ENCODE results near the gene JADE1. TPM values are rescaled to one million over a fixed set of nuclear protein-coding genes. Genes with fewer than 3 reads are reported as not detected.

The JADE1 gene
- total RNA-seq, 2 experiments from 2014 or later: 57.1 to 58.4 TPM

DNA sequence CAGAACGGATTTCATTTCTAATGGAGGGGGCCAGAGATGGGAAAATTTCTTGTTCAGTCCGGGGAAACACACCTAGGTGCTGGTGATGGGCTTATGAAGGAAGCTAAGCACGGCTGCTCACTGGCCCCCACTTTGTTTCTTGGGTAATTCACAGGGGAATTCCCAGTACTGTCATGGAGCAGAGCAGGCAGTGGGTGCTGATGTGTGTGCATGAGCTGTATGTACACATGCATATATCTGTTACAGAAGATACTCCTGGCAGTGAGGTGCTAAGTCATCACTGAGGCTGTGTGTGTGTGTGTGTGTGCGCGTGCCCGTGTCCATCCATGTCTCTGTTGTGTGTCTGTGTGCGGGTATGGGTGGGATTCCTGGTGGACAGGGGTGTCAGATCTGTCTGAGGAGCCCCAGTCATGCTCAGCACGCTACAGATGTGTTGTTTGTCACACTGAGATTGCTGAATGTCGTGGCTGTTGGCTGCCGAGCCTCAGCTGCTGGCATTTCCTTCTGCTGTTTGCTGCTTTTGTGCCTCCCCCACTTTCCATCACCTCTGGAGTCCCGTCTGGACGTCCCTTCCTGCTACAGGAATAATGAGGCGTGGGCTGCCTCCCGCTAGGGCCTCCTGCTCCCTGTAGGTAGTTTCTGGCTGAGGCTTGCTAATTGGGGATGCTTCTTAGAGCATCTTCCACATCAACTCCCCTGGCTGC, 53.3 kb downstream of the JADE1 start:
- no peaks in the 10 kb centered on the region for H3K27me3 Mint-ChIP-seq
- peak overlapping the region; percentile 18 to 26 for H3K27ac ChIP-seq (ENCODE audit: low read depth in 1 of 2, low read length in 2 of 2)
- peak overlapping the region; percentile 70 for H3K27ac Mint-ChIP-seq
- peaks cover 83% of the 10 kb centered on the region for H3K36me3 ChIP-seq (ENCODE audit: insufficient read depth, low read length)
- TF ChIP-seq, protein P1, sequence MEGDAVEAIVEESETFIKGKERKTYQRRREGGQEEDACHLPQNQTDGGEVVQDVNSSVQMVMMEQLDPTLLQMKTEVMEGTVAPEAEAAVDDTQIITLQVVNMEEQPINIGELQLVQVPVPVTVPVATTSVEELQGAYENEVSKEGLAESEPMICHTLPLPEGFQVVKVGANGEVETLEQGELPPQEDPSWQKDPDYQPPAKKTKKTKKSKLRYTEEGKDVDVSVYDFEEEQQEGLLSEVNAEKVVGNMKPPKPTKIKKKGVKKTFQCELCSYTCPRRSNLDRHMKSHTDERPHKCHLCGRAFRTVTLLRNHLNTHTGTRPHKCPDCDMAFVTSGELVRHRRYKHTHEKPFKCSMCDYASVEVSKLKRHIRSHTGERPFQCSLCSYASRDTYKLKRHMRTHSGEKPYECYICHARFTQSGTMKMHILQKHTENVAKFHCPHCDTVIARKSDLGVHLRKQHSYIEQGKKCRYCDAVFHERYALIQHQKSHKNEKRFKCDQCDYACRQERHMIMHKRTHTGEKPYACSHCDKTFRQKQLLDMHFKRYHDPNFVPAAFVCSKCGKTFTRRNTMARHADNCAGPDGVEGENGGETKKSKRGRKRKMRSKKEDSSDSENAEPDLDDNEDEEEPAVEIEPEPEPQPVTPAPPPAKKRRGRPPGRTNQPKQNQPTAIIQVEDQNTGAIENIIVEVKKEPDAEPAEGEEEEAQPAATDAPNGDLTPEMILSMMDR (IDR thresholded peaks at IDR 0.05): no peak
- intact Hi-C loops (cut with DNase I, micrococcal nuclease): loop anchor here (1.0 to 10.0 kb wide), 8 partner anchors 52 to 671 kb away; partner anchors contain the start of gene JADE1 (in 1 of the 2)
- ATAC-seq (ENCODE audit: poor library complexity) (peak; percentile 78), DNase-seq (peak in 6 of 14 experiments; percentile 10 to 80 (median 22))
- H3K9me3 Mint-ChIP-seq: no peaks in the 10 kb centered on the region
- CTCF ChIA-PET: interaction anchor here (0.8 to 1.8 kb wide), 6 partner anchors 10 to 671 kb away, joined by 3 to 5 read pairs (median 4); no protein-coding TSS in a partner anchor
- H3K9me3 ChIP-seq (ENCODE audit: control insufficient read depth in 1 of 2, insufficient read depth in 1 of 2, low read length in 2 of 2): no peaks in the 10 kb centered on the region
- peaks cover 58% of the 10 kb centered on the region for H3K4me1 Mint-ChIP-seq (ENCODE audit: low read depth)
- H3K36me3 Mint-ChIP-seq (ENCODE audit: low read depth): peaks cover 92% of the 10 kb centered on the region
- POLR2A ChIA-PET: interaction anchor here (0.6 to 2.5 kb wide), 2 partner anchors 8 to 50 kb away, joined by 3 to 12 read pairs; no protein-coding TSS in a partner anchor
- H3K27me3 ChIP-seq (ENCODE audit: control insufficient read depth in 1 of 2, insufficient read depth in 2 of 2, low read length in 2 of 2): no peaks in the 10 kb centered on the region
- H3K4me1 ChIP-seq (ENCODE audit: insufficient read depth, low read length): peaks cover 27% of the 10 kb centered on the region
- H3K4me3 ChIP-seq (ENCODE audit: low read length): no peak overlapping the region
- no peak overlapping the region for H3K4me3 Mint-ChIP-seq

DNA sequence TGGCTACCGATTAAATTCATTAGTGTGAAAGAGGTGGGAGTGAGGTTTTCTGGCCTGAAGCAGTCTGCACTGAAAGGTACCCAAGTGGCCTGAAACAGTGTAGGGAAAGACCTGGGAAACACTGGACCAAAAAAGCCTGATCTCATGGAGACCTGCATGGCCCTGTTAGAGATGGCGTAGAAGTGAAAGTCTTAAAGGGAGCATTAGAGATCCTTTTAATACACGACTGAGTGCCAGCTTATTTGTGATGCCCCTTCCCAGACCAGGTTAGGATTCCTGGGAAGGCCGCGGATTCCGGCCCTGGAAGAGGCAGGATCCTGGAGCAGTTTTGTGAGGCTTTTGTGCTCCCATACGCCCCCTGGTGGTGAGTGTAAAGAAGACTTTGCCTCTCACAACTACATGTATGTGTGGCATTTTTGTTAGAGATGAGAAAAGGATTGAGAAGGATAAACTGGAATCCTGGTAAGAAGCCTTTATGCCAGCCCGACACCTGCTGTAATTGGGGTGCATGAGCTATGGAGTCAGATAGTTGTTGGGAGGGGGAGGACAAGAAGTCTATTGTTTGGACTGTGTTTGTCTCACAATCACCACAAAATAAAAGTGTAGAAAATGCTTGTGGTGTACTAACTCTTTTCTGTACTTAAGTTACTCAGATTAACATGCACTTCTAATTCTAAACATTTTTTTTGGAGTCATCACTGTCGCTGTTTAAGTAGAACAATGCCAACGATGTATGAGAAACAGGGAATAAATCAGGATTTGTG, 54.0 kb downstream of the JADE1 start:
- Mint-ChIP-seq H3K4me1 (ENCODE audit: low read depth) (peaks cover 55% of the 10 kb centered on the region), H3K27ac (peak overlapping the region; percentile 70), H3K4me3 (no peak overlapping the region), H3K9me3 (no peaks in the 10 kb centered on the region), H3K27me3 (no peaks in the 10 kb centered on the region), H3K36me3 (ENCODE audit: low read depth) (peaks cover 92% of the 10 kb centered on the region)
- peak; percentile 35 for ATAC-seq (ENCODE audit: poor library complexity)
- ChIA-PET POLR2A (interaction anchor here (0.7 to 2.5 kb wide), 2 partner anchors 23 to 51 kb away, joined by 3 to 12 read pairs; no protein-coding TSS in a partner anchor), CTCF (interaction anchor here (0.8 to 1.8 kb wide), 4 partner anchors 9 to 671 kb away, joined by 3 to 5 read pairs (median 4); no protein-coding TSS in a partner anchor)
- intact Hi-C loops (cut with DNase I, micrococcal nuclease): loop anchor here (1.0 to 10.0 kb wide), 8 partner anchors 53 to 672 kb away; partner anchors contain the start of gene JADE1 (in 1 of the 2)
- TF ChIP-seq, protein P1 (IDR thresholded peaks at IDR 0.05): peak; percentile 98
- H3K9me3 ChIP-seq (ENCODE audit: control insufficient read depth in 1 of 2, insufficient read depth in 1 of 2, low read length in 2 of 2): no peaks in the 10 kb centered on the region
- peaks cover 83% of the 10 kb centered on the region for H3K36me3 ChIP-seq (ENCODE audit: insufficient read depth, low read length)
- DNase-seq: peak; percentile 39 to 84 (median 61)
- peaks cover 27% of the 10 kb centered on the region for H3K4me1 ChIP-seq (ENCODE audit: insufficient read depth, low read length)
- peak overlapping the region; percentile 18 to 26 for H3K27ac ChIP-seq (ENCODE audit: low read depth in 1 of 2, low read length in 2 of 2)
- H3K4me3 ChIP-seq (ENCODE audit: low read length): no peak overlapping the region
- H3K27me3 ChIP-seq (ENCODE audit: control insufficient read depth in 1 of 2, insufficient read depth in 2 of 2, low read length in 2 of 2): no peaks in the 10 kb centered on the region

DNA sequence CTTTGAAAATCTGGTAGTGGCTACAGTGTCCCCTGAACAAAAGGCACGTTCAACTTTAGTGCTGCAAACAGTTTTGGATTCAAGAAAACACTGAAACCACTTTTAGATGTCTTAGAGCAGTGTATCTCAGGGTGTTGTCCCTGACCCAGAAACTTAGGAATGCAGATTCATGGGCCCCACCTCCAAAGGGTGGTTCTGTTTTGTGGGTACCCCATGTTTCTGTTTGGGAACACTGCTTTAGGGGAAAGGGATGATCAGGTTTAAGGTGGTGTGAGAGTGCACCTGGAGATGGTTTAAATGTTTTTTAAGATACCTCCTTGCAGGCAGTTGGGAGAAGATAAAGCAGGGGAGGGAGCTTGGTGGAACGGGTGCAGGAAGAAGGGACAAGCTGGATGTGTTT, 55.6 kb downstream of the JADE1 start:
- intact Hi-C loops (cut with DNase I, micrococcal nuclease): loop anchor here in 1 of 2 experiments (10.0 kb wide), 1 partner anchor 290 kb away; no protein-coding TSS in a partner anchor

More for the DNA sequence above, 55.6 kb downstream of the JADE1 start:
- Mint-ChIP-seq H3K4me1 (ENCODE audit: low read depth) (peaks cover 49% of the 10 kb centered on the region), H3K27me3 (no peaks in the 10 kb centered on the region), H3K4me3 (no peak overlapping the region), H3K9me3 (no peaks in the 10 kb centered on the region), H3K36me3 (ENCODE audit: low read depth) (peaks cover 95% of the 10 kb centered on the region), H3K27ac (peak overlapping the region; percentile 45)
- Histone ChIP-seq H3K4me1 (ENCODE audit: insufficient read depth, low read length) (peaks cover 27% of the 10 kb centered on the region), H3K36me3 (ENCODE audit: insufficient read depth, low read length) (peaks cover 85% of the 10 kb centered on the region), H3K27ac (ENCODE audit: low read depth in 1 of 2, low read length in 2 of 2) (no peak overlapping the region), H3K27me3 (ENCODE audit: control insufficient read depth in 1 of 2, insufficient read depth in 2 of 2, low read length in 2 of 2) (no peaks in the 10 kb centered on the region), H3K4me3 (ENCODE audit: low read length) (no peak overlapping the region), H3K9me3 (ENCODE audit: control insufficient read depth in 1 of 2, insufficient read depth in 1 of 2, low read length in 2 of 2) (no peaks in the 10 kb centered on the region)
- POLR2A ChIA-PET: no interaction called here
- ATAC-seq (ENCODE audit: poor library complexity) (no peak), DNase-seq (no peak)
- TF ChIP-seq, protein P1 (IDR thresholded peaks at IDR 0.05): no peak
- CTCF ChIA-PET: interaction anchor here (1.2 kb wide), 1 partner anchor 9 kb away, joined by 3 read pairs; no protein-coding TSS in a partner anchor
